Measurements from ENCODE around the gene VTCN1. TPM values are rescaled to one million over a fixed set of nuclear protein-coding genes. Genes with fewer than 3 reads are reported as not detected.

VTCN1 gene
- total RNA-seq, 1 experiment from 2014 or later, result 0.17 TPM

GRCh38 chr1:117180147-117180967 lies 30.4 kb downstream of the VTCN1 start (continued):
- TF ChIP-seq TCF7L2 (IDR thresholded peaks at IDR 0.05; ENCODE audit: borderline replicate concordance, extremely low read depth, insufficient read depth, insufficient read length) (no peak), JUND (IDR thresholded peaks at IDR 0.05) (no peak)

DNA sequence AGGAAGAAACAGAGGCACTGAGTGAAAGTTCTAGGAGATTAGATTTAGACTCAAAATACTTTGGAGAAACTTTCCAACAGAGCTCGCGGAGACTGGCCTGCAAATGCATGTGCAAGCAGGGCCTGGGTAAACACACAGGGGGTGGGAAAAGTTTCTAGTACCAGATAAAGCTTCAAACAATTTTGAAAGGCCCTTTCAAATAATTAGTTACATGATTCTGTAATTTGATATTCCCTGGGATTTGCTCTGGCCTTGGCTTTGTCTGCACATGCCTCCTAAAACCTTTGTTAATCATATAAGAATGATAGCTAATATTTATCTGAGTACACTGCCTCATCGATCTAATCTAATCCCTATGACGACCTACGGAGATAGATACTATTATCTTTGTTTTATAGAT lies 31.3 kb downstream of the VTCN1 start:
- CTCF ChIA-PET, result no interaction called here
- intact Hi-C loops (cut with micrococcal nuclease), result no loop called here

DNA sequence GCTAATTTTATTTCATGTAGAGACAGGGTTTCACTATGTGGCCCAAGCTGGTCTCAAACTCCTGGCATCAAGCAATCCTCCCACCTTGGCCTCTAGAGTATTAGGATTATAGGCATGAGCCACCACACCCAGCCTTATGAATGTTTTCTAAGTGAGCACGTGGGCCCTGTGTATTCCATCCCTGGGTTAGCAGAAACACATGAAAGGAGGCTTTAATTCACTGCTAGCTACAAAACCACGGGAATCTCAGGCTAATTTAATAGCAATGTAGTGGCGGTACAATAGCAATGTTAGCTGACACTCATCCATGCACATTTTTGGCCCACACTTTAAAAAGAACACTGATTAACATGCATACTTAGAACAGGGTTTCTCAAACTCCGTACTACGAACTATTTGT lies 32.0 kb downstream of the VTCN1 start:
- no TSS peak for BruUV-seq (replicated peaks)
- no peaks in the 10 kb centered on the region for H4K20me1 ChIP-seq (ENCODE audit: insufficient read depth)
- DNase-seq (ENCODE audit: low read depth, low spot score), result no peak
- ChIA-PET CTCF (no interaction called here), RAD21 (ENCODE audit: low non-redundant PET in 1 of 2, low total read pairs in 2 of 2, uncharacterized antibody in 2 of 2, unreplicated experiment in 2 of 2) (no interaction called here), POLR2A (no interaction called here)
- H3K9me2 ChIP-seq (ENCODE audit: insufficient read depth), result no peaks in the 10 kb centered on the region
- H3K79me2 ChIP-seq (ENCODE audit: insufficient read depth, low read length), result no peaks in the 10 kb centered on the region
- ATAC-seq, result no peak
- no peak overlapping the region for H2AFZ ChIP-seq (ENCODE audit: low read depth, low read length, poor library complexity, severe bottlenecking)
- H3K9me3 ChIP-seq (ENCODE audit: control insufficient read depth in 1 of 2, insufficient read depth in 1 of 2, low read depth in 1 of 2, low read length in 2 of 2), result no peaks in the 10 kb centered on the region
- H3K9ac ChIP-seq (ENCODE audit: low read length), result no peak overlapping the region
- no peaks in the 10 kb centered on the region for H3K4me1 ChIP-seq (ENCODE audit: control insufficient read depth in 1 of 2, insufficient read depth in 2 of 2, low read length in 2 of 2)
- no peak overlapping the region for H3K4me2 ChIP-seq (ENCODE audit: low read length)
- H3K36me3 ChIP-seq (ENCODE audit: control insufficient read depth in 1 of 2, insufficient read depth in 2 of 2, low read length in 2 of 2), result no peaks in the 10 kb centered on the region
- H3K27ac ChIP-seq (ENCODE audit: low read depth, low read length), result no peak overlapping the region
- H3K27me3 ChIP-seq (ENCODE audit: insufficient read depth, low read length), result no peaks in the 10 kb centered on the region
- intact Hi-C loops (cut with micrococcal nuclease), result no loop called here
- no peak overlapping the region for H3K4me3 ChIP-seq (replicated peaks in 1 of 2; ENCODE audit: low read depth in 1 of 2, low read length in 2 of 2)
- TF ChIP-seq FOSL1 (IDR thresholded peaks at IDR 0.05; ENCODE audit: low read depth) (no peak), ZFX (IDR thresholded peaks at IDR 0.05) (no peak), ELF1 (IDR thresholded peaks at IDR 0.05; ENCODE audit: borderline replicate concordance, low read depth) (no peak), EGR1 (IDR thresholded peaks at IDR 0.05; ENCODE audit: low read depth) (no peak), EZH2 (IDR thresholded peaks at IDR 0.05) (no peak), CBX3 (IDR thresholded peaks at IDR 0.05; ENCODE audit: low read depth) (no peak), ZNF274 (IDR thresholded peaks at IDR 0.05; ENCODE audit: low read depth, low read length) (no peak), JUND (IDR thresholded peaks at IDR 0.05) (no peak), TCF7L2 (IDR thresholded peaks at IDR 0.05; ENCODE audit: borderline replicate concordance, extremely low read depth, insufficient read depth, insufficient read length) (no peak), EZH2phosphoT487 (IDR thresholded peaks at IDR 0.05; ENCODE audit: borderline replicate concordance) (no peak), RAD21 (IDR thresholded peaks at IDR 0.05; ENCODE audit: low read depth) (no peak), SP1 (IDR thresholded peaks at IDR 0.05; ENCODE audit: low read depth) (no peak), ATF3 (IDR thresholded peaks at IDR 0.05) (no peak)
- TF ChIP-seq, protein P1, sequence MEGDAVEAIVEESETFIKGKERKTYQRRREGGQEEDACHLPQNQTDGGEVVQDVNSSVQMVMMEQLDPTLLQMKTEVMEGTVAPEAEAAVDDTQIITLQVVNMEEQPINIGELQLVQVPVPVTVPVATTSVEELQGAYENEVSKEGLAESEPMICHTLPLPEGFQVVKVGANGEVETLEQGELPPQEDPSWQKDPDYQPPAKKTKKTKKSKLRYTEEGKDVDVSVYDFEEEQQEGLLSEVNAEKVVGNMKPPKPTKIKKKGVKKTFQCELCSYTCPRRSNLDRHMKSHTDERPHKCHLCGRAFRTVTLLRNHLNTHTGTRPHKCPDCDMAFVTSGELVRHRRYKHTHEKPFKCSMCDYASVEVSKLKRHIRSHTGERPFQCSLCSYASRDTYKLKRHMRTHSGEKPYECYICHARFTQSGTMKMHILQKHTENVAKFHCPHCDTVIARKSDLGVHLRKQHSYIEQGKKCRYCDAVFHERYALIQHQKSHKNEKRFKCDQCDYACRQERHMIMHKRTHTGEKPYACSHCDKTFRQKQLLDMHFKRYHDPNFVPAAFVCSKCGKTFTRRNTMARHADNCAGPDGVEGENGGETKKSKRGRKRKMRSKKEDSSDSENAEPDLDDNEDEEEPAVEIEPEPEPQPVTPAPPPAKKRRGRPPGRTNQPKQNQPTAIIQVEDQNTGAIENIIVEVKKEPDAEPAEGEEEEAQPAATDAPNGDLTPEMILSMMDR (IDR thresholded peaks at IDR 0.05 in 2 of 3, conservative IDR thresholded peaks at IDR 0.05 in 1 of 3; ENCODE audit: borderline replicate concordance in 1 of 3, insufficient read depth in 1 of 3, low read depth in 2 of 3, low read length in 2 of 3), result no peak
- TF ChIP-seq, protein P2, sequence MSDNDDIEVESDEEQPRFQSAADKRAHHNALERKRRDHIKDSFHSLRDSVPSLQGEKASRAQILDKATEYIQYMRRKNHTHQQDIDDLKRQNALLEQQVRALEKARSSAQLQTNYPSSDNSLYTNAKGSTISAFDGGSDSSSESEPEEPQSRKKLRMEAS (IDR thresholded peaks at IDR 0.05), result no peak

More for the DNA sequence above, 31.3 kb downstream of the VTCN1 start:
- no peak overlapping the region for H3K27ac ChIP-seq (ENCODE audit: low read depth, low read length)
- H3K4me1 ChIP-seq (ENCODE audit: control insufficient read depth in 1 of 2, insufficient read depth in 2 of 2, low read length in 2 of 2), result no peaks in the 10 kb centered on the region
- H3K9me2 ChIP-seq (ENCODE audit: insufficient read depth), result no peaks in the 10 kb centered on the region
- ChIA-PET RAD21 (ENCODE audit: low non-redundant PET in 1 of 2, low total read pairs in 2 of 2, uncharacterized antibody in 2 of 2, unreplicated experiment in 2 of 2) (no interaction called here), POLR2A (no interaction called here)
- no peak for DNase-seq (ENCODE audit: low read depth, low spot score)
- BruUV-seq (replicated peaks), result no TSS peak
- H3K27me3 ChIP-seq (ENCODE audit: insufficient read depth, low read length), result no peaks in the 10 kb centered on the region
- no peak overlapping the region for H3K4me3 ChIP-seq (replicated peaks in 1 of 2; ENCODE audit: low read depth in 1 of 2, low read length in 2 of 2)
- TF ChIP-seq RAD21 (IDR thresholded peaks at IDR 0.05; ENCODE audit: low read depth) (no peak), POLR2AphosphoS5 (IDR thresholded peaks at IDR 0.05; ENCODE audit: low read depth, low read length) (no peak), ZNF274 (IDR thresholded peaks at IDR 0.05; ENCODE audit: low read depth, low read length) (no peak), FOSL1 (IDR thresholded peaks at IDR 0.05; ENCODE audit: low read depth) (no peak)
- TF ChIP-seq, protein P2 (IDR thresholded peaks at IDR 0.05), result no peak
- H4K20me1 ChIP-seq (ENCODE audit: insufficient read depth), result no peaks in the 10 kb centered on the region
- no peak for ATAC-seq
- no peak overlapping the region for H3K4me2 ChIP-seq (ENCODE audit: low read length)
- no peak overlapping the region for H3K9ac ChIP-seq (ENCODE audit: low read length)
- H3K79me2 ChIP-seq (ENCODE audit: insufficient read depth, low read length), result no peaks in the 10 kb centered on the region
- no peak overlapping the region for H2AFZ ChIP-seq (ENCODE audit: low read depth, low read length, poor library complexity, severe bottlenecking)
- no peaks in the 10 kb centered on the region for H3K36me3 ChIP-seq (ENCODE audit: control insufficient read depth in 1 of 2, insufficient read depth in 2 of 2, low read length in 2 of 2)
- no peaks in the 10 kb centered on the region for H3K9me3 ChIP-seq (ENCODE audit: control insufficient read depth in 1 of 2, insufficient read depth in 1 of 2, low read depth in 1 of 2, low read length in 2 of 2)
